SU-DHL-6 (cell line): ENCODE data around the gene OR2V1.

ENCODE experiments used
- H2AFZ ChIP-seq: fragments of 200-600 bp; sonication (generic); 2 replicates; pipeline ENCODE4 v1.6.1; 2014; ENCODE audit warnings: low read depth, mild to moderate bottlenecking, moderate library complexity, mixed read lengths, antibody characterized with exemption, low read length; ENCODE audit not compliant: severe bottlenecking
- H3F3A ChIP-seq: fragments of 200-600 bp; shearing (Covaris generic); 2 replicates; pipeline ENCODE4 v1.6.0; 2016; ENCODE audit warnings: antibody characterized with exemption, mild to moderate bottlenecking; ENCODE audit not compliant: insufficient read depth
- H3K27ac ChIP-seq: fragments of 200-600 bp; sonication (generic); 2 replicates; pipeline ENCODE4 v1.5.1; 2016; ENCODE audit warnings: low read depth, mild to moderate bottlenecking, low read length, moderate library complexity, mixed read lengths
- H3K27me3 ChIP-seq: fragments of 200-600 bp; sonication (generic), shearing (Covaris generic); 2 replicates; pipeline ENCODE4 v1.6.0; 2014; ENCODE audit warnings: mild to moderate bottlenecking, low read length
- H3K36me3 ChIP-seq: fragments of 200-600 bp; sonication (generic); 2 replicates; pipeline ENCODE4 v1.6.1; 2014; ENCODE audit warnings: mild to moderate bottlenecking, low read length, mixed read lengths
- H3K4me2 ChIP-seq: fragments of 300-600, 200-600 bp; shearing (Covaris generic), sonication (generic); 2 replicates; pipeline ENCODE4 v1.6.0; 2014; ENCODE audit warnings: low read length, low read depth, mild to moderate bottlenecking; ENCODE audit not compliant: poor library complexity, severe bottlenecking
- H3K4me3 ChIP-seq: fragments of 200-600 bp; sonication (generic); 2 replicates; pipeline ENCODE4 v1.5.1; 2014; ENCODE audit warnings: antibody characterized with exemption, low read length, mild to moderate bottlenecking, mixed read lengths; ENCODE audit not compliant: insufficient read depth, poor library complexity, severe bottlenecking
- H3K79me2 ChIP-seq: fragments of 200-600 bp; sonication (generic); 2 replicates; pipeline ENCODE4 v1.6.1; 2014; ENCODE audit warnings: mild to moderate bottlenecking, low read length, moderate library complexity; ENCODE audit not compliant: insufficient read depth
- H3K9ac ChIP-seq: fragments of 200-600 bp; sonication (generic); 2 replicates; pipeline ENCODE4 v1.7.0; 2014; ENCODE audit warnings: mild to moderate bottlenecking, low read length
- H3K9me2 ChIP-seq: fragments of 200-600 bp; sonication (generic); replicated peaks from 2 replicates; pipeline ENCODE4 v1.6.1; 2014; ENCODE audit warnings: low read length; ENCODE audit not compliant: insufficient read depth
- H3K9me3 ChIP-seq: fragments of 200-600 bp; sonication (generic); 2 replicates; pipeline ENCODE4 v1.6.1; 2014; ENCODE audit warnings: low read length, mixed read lengths; ENCODE audit not compliant: insufficient read depth
- H4K20me1 ChIP-seq: fragments of 200-600 bp; sonication (generic); 2 replicates; pipeline ENCODE4 v1.6.1; 2014; ENCODE audit warnings: low read depth, mild to moderate bottlenecking, antibody characterized with exemption, low read length, moderate library complexity, mixed read lengths
- EZH2phosphoT487 ChIP-seq: fragments of 200-600 bp; sonication (generic), shearing (Covaris generic); conservative IDR thresholded peaks from 2 replicates; pipeline ENCODE4 v1.6.1; 2018; ENCODE audit warnings: mild to moderate bottlenecking, antibody characterized with exemption, low read length, moderate library complexity, mixed read lengths
- TF ChIP-seq, protein P1 (sequence below): fragments of 200-600 bp; sonication (generic); IDR thresholded peaks from one replicate; pipeline ENCODE4 v1.5.1; 2017; ENCODE audit warnings: antibody characterized with exemption, mild to moderate bottlenecking, low read length, moderate library complexity; ENCODE audit not compliant: insufficient read depth, poor library complexity, severe bottlenecking

Gene OR2V1

DNA sequence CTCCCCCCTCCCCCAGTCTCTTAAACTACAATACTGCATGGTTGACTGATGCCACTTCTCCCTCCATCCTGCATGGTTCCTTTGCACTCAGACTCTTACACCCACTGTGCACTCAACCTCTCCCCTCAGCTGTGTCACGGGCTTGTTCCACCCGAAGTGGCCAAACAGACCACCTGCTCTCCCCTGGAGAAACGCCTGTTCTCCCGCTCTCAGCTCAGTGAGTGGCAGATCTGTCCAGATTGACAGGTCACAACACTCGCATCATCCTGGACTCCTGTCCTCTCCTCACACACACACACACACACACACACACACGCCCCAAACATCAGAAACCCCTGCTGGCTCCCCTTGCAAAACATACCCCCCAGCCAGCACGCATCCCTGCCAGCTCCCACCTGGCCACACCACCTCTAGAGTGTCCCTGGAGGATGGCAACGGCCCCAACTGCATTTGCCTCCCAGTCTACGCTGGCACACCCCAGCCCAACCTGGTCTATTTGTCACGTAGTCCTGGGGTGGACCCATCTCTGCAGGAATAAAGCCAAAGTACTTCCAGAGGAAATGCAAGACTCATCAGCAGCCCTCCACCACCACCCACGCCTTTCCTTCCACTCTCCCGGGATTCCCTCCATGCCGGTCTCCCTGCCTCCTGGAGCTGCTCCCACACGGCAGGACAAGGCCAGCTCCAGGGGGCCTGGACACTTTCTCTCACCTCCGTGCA is 2.9 kb downstream of the OR2V1 start:
- Histone ChIP-seq H3K9ac (no peak overlapping the region), H3K27me3 (no peaks in the 10 kb centered on the region), H3K4me3 (no peak overlapping the region), H3K9me3 (no peaks in the 10 kb centered on the region), H2AFZ (no peak overlapping the region), H3K79me2 (no peaks in the 10 kb centered on the region), H3F3A (no peaks in the 10 kb centered on the region), H4K20me1 (no peaks in the 10 kb centered on the region), H3K9me2 (no peaks in the 10 kb centered on the region), H3K27ac (no peak overlapping the region), H3K36me3 (no peaks in the 10 kb centered on the region), H3K4me2 (no peak overlapping the region)
- TF ChIP-seq, protein P1, sequence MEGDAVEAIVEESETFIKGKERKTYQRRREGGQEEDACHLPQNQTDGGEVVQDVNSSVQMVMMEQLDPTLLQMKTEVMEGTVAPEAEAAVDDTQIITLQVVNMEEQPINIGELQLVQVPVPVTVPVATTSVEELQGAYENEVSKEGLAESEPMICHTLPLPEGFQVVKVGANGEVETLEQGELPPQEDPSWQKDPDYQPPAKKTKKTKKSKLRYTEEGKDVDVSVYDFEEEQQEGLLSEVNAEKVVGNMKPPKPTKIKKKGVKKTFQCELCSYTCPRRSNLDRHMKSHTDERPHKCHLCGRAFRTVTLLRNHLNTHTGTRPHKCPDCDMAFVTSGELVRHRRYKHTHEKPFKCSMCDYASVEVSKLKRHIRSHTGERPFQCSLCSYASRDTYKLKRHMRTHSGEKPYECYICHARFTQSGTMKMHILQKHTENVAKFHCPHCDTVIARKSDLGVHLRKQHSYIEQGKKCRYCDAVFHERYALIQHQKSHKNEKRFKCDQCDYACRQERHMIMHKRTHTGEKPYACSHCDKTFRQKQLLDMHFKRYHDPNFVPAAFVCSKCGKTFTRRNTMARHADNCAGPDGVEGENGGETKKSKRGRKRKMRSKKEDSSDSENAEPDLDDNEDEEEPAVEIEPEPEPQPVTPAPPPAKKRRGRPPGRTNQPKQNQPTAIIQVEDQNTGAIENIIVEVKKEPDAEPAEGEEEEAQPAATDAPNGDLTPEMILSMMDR: no peak
- TF ChIP-seq EZH2phosphoT487: no peak

DNA sequence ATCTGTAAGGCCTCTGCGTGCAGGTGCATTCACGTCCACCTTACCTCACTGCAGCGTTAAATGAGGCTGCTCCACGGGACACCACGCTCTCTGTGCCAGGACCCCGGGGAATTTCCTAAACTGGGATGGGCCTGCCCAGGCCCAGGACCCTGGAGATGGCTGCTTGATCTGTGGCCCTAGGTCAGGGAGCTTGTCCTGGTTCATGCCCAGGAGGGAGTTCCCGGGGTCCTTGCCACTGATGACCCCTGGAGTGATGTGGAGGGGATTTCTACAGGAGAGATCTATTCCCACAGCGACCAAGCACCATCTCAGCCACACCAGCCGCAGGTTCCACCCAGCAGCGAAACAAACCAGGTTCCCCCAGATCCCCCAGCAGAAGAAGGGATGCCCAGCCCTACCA is 3.5 kb downstream of the OR2V1 start:
- H3K9me2 ChIP-seq: no peaks in the 10 kb centered on the region

DNA sequence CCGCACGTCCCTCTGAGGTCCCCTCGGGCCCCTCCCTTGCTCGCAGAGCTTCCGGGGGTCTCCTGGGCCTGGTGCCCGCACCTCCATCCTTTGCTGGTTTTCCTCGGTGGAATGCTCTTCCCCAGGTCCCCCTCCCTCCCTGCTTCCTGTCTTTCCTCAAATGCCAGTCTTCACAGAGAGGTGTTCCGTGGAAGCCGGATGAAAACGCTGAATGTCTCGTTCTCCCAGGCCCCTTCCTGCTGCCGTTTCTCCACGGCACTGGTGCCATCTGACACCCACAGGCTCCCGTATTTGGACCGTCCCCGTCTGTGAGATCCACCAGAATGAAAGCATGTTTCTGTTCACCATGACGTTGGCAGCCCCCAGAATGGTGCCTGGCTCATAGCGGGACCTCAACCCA is 4.1 kb downstream of the OR2V1 start:
- no peak overlapping the region for H3K4me2 ChIP-seq
- no peak overlapping the region for H3K9ac ChIP-seq
- TF ChIP-seq, protein P1: no peak
- no peak for TF ChIP-seq EZH2phosphoT487
- no peak overlapping the region for H3K4me3 ChIP-seq
- no peaks in the 10 kb centered on the region for H3F3A ChIP-seq
- no peaks in the 10 kb centered on the region for H3K79me2 ChIP-seq
- H3K9me2 ChIP-seq: no peaks in the 10 kb centered on the region
- H3K27ac ChIP-seq: no peak overlapping the region
- no peaks in the 10 kb centered on the region for H3K36me3 ChIP-seq
- no peaks in the 10 kb centered on the region for H3K27me3 ChIP-seq
- no peak overlapping the region for H2AFZ ChIP-seq
- H3K9me3 ChIP-seq: no peaks in the 10 kb centered on the region
- H4K20me1 ChIP-seq: no peaks in the 10 kb centered on the region

More for the DNA sequence above, 3.5 kb downstream of the OR2V1 start:
- TF ChIP-seq, protein P1: no peak
- no peak for TF ChIP-seq EZH2phosphoT487
- no peak overlapping the region for H3K27ac ChIP-seq
- no peak overlapping the region for H2AFZ ChIP-seq
- no peaks in the 10 kb centered on the region for H3F3A ChIP-seq
- no peaks in the 10 kb centered on the region for H3K79me2 ChIP-seq
- H4K20me1 ChIP-seq: no peaks in the 10 kb centered on the region
- no peak overlapping the region for H3K4me2 ChIP-seq
- no peaks in the 10 kb centered on the region for H3K27me3 ChIP-seq
- no peaks in the 10 kb centered on the region for H3K9me3 ChIP-seq
- no peaks in the 10 kb centered on the region for H3K36me3 ChIP-seq
- H3K9ac ChIP-seq: no peak overlapping the region
- H3K4me3 ChIP-seq: no peak overlapping the region
